Activated naive CD8-positive, alpha-beta T cell treated with anti-CD3 and anti-CD28 coated beads, Interleukin-2, amount 50 U/mL, for 24 hours (primary cell): Measurements from ENCODE around the gene MICALL2.
A peak's percentile ranks its signal among the peaks of the same experiment; 100 is the strongest.

Source experiments
- ATAC-seq: fragments of 150-1000 bp; cut with Tn5 transposase; one replicate; pipeline ENCODE4 v1.10.0; 2021
- DNase-seq: peaks from one replicate; pipeline ENCODE4 v3.0.0; 2021
- H3K27ac Mint-ChIP-seq: one replicate; pipeline ENCODE4 v1.8.0; 2021; ENCODE audit warnings: mild to moderate bottlenecking, mixed read lengths
- H3K27me3 Mint-ChIP-seq: one replicate; pipeline ENCODE4 v1.8.0; 2021; ENCODE audit warnings: mixed read lengths
- H3K36me3 Mint-ChIP-seq: one replicate; pipeline ENCODE4 v1.8.0; 2021; ENCODE audit warnings: low read depth, mixed read lengths
- H3K4me1 Mint-ChIP-seq: one replicate; pipeline ENCODE4 v1.8.0; 2021; ENCODE audit warnings: mixed read lengths
- H3K4me3 Mint-ChIP-seq: one replicate; pipeline ENCODE4 v1.8.0; 2021; ENCODE audit warnings: mild to moderate bottlenecking, moderate library complexity, mixed read lengths
- H3K9me3 Mint-ChIP-seq: one replicate; pipeline ENCODE4 v1.8.0; 2021; ENCODE audit warnings: mixed read lengths

MICALL2 gene

DNA sequence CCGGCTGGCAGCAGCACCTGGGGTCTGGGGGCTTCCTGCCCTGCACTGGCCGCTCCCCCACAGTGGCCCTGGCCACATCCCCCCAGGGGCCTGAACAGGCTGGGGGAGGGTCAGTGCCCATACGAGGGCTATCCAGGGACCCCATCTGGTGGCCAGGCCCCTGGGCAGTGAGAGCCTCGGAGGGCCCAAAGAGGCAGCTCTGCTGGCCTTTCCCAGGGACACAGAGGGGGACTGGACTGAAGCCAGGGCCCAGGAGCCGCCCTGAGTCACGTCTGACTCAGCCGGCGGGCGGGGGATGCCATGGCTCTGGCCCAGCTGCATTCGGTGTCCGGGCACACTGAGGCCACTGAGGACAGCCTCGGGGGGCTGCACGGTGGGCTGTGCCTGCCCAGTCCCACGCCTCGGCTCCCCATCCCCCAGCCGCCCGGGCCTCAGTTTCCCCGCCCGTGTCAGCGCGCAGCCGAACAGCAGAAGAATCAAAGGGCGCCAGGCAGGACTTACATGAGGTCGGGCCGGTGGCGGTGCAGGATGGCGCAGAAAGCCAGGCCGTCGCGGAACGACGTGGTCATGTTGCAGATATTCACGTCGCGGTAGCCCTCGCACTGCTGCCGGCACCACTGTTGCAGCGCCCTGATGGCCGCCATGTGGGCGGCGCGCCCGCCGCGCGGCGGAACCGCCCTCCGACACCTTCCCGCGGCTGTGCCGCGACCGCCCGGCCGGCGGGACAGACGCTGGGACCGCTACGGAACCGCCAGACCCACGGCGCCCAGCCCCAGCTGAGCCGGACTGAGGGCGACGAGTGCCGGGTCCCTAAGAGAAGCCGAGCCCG is at the start of gene MICALL2:
TSS of gene MICALL2 (minus strand) at position 788 of the 829 bp plus-strand sequence. CDS start at position 644, 144 bp downstream.
- no peaks in the 10 kb centered on the region for H3K9me3 Mint-ChIP-seq
- no peak within 1 kb of the TSS for H3K27ac Mint-ChIP-seq
- ATAC-seq, result peak; percentile 26
- no peaks in the 10 kb centered on the region for H3K36me3 Mint-ChIP-seq
- H3K4me3 Mint-ChIP-seq, result peak within 1 kb of the TSS; percentile 69
- DNase-seq, result peak; percentile 44
- peaks cover 1% of the 10 kb centered on the region for H3K27me3 Mint-ChIP-seq
- peaks cover 8% of the 10 kb centered on the region for H3K4me1 Mint-ChIP-seq

DNA sequence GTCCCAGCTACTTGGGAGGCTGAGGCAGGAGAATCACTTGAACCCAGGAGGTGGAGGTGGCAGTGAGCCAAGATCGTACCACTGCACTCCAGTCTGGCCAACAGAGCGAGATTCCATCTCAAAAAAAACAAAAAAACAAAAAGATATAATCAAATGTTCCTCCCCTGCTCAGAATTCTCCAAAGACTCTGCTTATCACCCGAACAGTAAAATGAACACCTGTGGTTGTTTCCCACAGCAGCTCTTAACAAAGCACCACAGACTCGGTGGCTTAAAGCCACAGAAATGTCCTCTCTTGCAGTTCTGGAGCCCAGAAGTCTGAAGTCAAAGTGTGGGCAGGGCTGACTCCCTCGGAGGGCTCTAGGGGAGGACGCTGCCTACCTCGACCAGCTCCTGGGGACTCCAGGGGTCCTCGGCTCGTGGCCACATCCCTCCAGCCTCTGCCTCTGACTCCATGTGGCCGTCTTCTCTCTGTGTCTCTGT is 49.0 kb upstream of the MICALL2 start:
- Mint-ChIP-seq H3K9me3 (no peaks in the 10 kb centered on the region), H3K4me1 (peaks cover 50% of the 10 kb centered on the region), H3K27ac (peak overlapping the region; percentile 70), H3K4me3 (no peak overlapping the region), H3K36me3 (no peaks in the 10 kb centered on the region), H3K27me3 (peaks cover 2% of the 10 kb centered on the region)
- ATAC-seq (no peak), DNase-seq (no peak)

DNA sequence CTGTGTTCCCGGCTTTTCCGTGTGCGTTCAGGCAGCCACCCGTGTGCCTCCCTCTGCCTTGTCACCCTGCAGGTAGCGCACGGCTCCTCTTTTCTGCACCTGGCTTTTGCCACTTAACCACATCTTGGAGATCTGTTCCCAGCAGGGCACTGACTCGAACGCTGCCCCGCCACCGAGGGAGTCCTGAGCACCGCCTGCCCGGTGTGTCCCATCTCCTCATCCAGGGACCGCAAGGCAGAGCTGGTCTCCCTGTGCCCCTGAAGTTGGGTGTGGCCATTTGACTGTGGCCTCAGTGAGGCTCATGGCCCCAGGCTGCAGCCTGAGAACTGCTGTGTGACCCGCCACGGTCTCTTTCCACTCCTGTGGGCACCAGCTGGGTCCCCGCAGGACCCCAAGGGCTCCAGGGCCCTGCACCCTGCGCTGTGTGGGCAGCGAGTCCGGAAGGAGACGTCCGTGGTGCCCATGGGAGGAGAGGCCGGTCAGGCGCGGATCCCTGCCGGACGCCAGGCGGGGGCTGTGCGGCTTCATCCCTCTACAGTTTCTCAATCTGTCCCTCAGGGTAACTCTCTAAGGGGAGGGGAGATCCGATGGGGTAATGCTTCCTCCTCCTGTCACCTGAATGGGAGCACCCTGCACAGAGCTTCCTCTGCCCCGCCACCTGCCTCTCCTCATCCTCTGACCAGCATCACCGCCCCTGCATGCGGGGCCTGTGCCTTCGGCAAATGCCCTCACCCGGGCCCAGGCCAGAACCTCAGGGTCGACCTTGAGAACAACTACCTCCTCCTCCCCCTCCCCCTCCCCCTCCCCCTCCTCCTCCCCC is 46.7 kb upstream of the MICALL2 start:
- Mint-ChIP-seq H3K9me3 (no peaks in the 10 kb centered on the region), H3K27ac (no peak overlapping the region), H3K4me3 (peak overlapping the region; percentile 87), H3K4me1 (peaks cover 45% of the 10 kb centered on the region), H3K27me3 (peaks cover 2% of the 10 kb centered on the region), H3K36me3 (peaks cover 7% of the 10 kb centered on the region)
- no peak for DNase-seq
- ATAC-seq, result no peak

DNA sequence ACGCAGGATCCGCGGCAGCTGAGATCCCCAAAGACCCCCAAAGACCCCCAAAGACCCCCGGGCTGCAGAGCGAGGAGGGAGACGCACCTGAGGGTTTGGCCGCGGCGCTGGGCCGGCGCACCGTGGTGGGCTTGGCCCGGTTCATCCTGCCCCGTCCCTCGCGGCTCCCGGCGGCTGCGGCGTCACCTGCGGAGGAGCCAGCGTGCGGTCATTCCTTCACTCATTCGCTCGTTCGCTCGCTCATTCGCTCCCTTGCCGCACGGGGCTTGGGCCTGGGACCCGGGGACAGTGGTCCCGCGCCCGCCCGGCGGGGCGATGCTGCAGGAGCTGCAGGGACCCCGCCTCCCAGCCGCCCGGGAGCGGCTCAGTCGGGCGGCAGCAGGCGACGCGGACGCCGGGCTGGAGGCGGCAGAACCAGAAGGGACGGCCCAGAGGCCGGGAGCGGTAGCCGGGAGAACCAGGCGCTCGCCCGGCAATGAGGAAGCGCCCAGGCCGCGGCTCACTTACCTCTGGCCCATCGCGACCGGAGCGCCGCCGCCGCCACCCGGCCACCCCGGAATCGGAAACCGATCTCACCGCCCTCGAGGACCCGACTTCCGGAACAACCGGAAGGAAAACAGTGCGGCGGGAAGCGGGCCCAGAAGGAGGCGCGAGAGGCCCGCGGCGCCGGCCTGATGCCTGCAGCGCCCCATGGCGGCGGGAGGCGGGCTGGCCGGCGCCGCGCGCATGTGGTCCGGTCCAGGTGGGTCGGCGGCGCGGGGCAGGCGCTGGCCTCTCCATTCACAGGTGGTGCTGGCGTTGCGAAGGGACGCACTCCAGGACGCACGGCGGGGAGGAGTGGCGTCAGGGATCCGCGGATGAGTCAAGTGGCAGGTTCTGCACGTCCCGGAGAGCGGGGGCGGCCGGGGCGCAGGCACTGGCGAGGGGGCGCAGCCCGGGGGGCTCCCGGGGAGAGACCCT is 44.8 kb upstream of the MICALL2 start, which contains the start of gene INTS1:
TSS of gene INTS1 (minus strand) at position 574 of the 960 bp plus-strand sequence. CDS start at position 145, 429 bp downstream.
- ATAC-seq, result peak; percentile 91
- peaks cover 46% of the 10 kb centered on the region for H3K4me1 Mint-ChIP-seq
- no peaks in the 10 kb centered on the region for H3K27me3 Mint-ChIP-seq
- no peaks in the 10 kb centered on the region for H3K9me3 Mint-ChIP-seq
- H3K4me3 Mint-ChIP-seq, result peak within 1 kb of the TSS; percentile 87
- peak within 1 kb of the TSS; percentile 90 for H3K27ac Mint-ChIP-seq
- peaks cover 9% of the 10 kb centered on the region for H3K36me3 Mint-ChIP-seq
- DNase-seq, result peak; percentile 91

DNA sequence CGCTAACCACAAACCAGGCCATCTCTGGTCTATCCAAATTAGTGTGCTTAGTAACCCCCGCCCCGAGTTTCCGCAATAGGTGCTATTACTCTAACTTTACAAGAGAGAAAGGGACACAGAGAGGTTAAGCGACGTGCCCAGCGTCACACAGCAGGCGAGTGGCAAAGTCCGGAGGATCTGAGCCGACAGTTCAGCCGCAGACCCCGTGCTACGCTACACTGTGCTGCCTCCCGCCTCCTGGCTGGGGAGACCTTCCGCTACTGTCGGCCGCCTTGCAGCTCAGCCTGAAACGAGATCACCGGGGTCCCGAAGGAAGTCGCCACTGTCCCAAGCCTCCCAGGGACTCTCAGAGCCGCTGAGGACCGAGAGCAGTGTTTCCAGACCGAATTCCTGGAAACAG is 44.1 kb upstream of the MICALL2 start:
- H3K27ac Mint-ChIP-seq, result peak overlapping the region; percentile 59
- peak overlapping the region; percentile 87 for H3K4me3 Mint-ChIP-seq
- H3K27me3 Mint-ChIP-seq, result no peaks in the 10 kb centered on the region
- H3K9me3 Mint-ChIP-seq, result no peaks in the 10 kb centered on the region
- no peak for DNase-seq
- H3K36me3 Mint-ChIP-seq, result peaks cover 9% of the 10 kb centered on the region
- ATAC-seq, result no peak
- H3K4me1 Mint-ChIP-seq, result peaks cover 44% of the 10 kb centered on the region

DNA sequence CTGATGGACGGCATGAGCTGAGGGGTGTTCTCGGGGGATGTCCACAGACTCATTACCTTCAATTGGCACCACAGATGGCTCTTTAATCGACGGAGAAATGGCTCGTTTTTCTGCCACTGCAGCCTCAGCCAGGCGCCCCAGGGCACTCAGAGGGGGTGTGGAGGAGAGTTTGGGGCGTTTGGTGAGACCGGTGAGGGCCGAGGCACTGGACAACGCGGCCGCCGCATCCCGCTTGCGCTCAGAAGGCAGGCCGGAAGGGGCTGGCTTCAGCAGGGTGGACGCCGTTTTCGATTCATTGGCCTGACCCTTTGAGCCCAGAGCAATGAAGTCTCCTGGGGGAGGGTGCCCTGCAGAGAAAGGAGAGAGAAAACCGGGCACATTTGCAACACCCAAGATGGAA is 43.6 kb upstream of the MICALL2 start:
- Mint-ChIP-seq H3K36me3 (peaks cover 9% of the 10 kb centered on the region), H3K4me3 (peak overlapping the region; percentile 87), H3K27me3 (no peaks in the 10 kb centered on the region), H3K4me1 (peaks cover 41% of the 10 kb centered on the region), H3K27ac (peak overlapping the region; percentile 59), H3K9me3 (no peaks in the 10 kb centered on the region)
- DNase-seq (no peak), ATAC-seq (no peak)

DNA sequence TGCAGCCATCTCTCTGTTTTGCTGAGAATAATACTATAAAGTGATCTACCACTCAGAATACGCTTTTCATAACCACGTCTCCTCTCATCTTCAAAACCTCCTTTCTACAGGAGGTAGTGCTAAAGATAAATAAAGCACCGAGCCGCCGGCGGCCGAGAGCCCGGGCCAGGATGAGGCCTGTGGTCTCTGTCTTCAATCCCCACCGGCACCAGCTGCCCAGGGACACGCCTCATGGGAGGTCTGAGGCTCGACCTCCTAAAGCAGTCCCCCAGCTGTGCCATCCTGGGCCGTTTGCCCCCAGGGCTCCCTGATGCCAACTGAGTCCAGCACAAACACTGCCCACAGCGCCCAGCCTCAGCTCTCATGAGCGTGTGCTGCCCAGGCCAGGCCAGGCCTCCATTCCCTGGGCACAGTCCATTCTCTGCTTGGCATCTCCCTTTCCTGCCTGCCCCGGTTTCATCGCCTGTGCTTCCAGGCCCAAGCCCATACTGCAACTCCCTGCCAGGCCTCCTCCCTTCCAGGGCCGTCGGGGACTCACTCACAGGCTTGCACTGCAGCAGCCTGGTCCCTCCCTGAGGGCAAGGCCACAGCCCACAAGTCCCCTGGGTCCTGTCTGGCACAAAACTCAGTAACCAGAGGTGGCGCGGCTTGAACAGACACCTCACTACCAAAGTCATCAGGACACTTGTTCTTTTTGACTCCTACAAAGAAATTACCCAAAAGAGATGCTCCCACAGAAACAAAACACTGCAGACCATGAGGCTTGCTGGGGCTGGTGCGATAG is 42.4 kb upstream of the MICALL2 start:
- peaks cover 34% of the 10 kb centered on the region for H3K4me1 Mint-ChIP-seq
- ATAC-seq (no peak), DNase-seq (no peak)
- H3K36me3 Mint-ChIP-seq, result peaks cover 9% of the 10 kb centered on the region
- peak overlapping the region; percentile 46 for H3K27ac Mint-ChIP-seq
- H3K9me3 Mint-ChIP-seq, result no peaks in the 10 kb centered on the region
- peak overlapping the region; percentile 87 for H3K4me3 Mint-ChIP-seq
- no peaks in the 10 kb centered on the region for H3K27me3 Mint-ChIP-seq

DNA sequence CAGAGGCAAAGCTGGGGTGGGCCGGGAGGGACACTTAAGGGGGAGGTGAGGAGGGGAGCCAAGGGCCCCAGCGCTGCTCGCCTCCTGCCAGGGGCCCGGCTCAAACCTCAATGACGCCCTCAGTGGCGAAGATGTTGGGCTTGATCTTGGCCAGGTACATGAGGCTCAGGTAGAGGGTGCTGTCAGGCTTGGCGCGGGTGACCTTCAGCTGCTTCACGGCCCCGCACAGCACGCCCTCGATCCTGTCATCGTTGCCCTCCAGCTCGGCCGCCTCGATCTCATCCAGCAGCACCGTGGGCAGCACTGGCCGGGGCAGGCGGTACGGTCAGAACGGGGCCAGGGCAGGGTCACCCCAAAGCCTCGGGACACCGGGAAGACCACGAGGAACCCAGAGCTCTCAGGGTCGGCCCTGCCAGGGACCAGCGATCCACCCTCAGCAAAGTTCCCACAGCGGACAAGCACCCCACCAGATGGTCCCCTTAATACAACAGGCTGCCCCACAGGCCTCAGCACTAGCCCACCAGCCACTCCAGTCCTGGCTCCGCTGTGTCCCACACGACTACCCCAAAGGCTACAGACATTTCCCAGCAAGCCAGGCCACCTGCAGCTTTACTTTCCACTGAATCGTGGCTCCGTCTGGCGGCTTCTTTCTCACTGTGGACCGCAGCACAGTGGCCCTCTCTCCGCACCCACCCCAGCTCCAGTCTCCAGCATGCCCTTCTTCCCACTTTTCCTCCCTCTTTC is 41.0 kb upstream of the MICALL2 start:
- Mint-ChIP-seq H3K27me3 (no peaks in the 10 kb centered on the region), H3K4me1 (peaks cover 24% of the 10 kb centered on the region), H3K27ac (no peak overlapping the region), H3K4me3 (no peak overlapping the region), H3K9me3 (no peaks in the 10 kb centered on the region), H3K36me3 (peaks cover 9% of the 10 kb centered on the region)
- DNase-seq (no peak), ATAC-seq (no peak)

DNA sequence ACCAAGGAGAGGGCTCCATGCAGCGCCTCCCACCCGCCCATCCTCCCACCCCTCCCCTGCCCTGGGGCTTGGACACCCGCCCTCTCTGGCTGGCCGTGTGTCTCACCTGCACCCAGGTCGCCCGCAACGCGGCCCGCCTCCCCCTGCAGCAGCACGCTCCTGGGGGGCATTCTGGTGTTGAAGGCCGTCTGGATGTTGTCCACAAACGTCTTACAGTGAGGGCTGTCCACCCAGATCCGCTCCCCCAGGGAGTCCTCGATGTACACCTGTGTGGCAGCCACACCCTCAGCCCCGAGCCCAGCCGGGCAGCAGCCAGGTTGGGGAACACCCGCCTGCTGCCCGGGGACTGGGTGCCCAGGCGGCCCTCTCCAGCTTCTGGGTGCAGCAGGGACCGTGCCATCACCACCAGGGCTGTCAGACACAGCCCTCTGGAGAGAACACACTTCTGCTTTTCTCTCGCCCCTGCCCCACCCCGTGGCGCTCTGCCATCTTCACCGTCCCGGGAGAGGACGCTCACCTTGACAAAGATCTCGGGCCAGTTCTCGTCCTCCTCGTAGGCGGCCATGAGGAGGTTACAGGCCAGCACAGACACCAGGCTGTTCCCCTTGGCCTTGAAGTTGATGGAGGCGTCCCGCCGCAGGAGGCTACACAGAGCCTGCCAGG is 40.2 kb upstream of the MICALL2 start:
- Mint-ChIP-seq H3K27ac (no peak overlapping the region), H3K27me3 (no peaks in the 10 kb centered on the region), H3K4me3 (no peak overlapping the region), H3K36me3 (peaks cover 9% of the 10 kb centered on the region), H3K4me1 (peaks cover 20% of the 10 kb centered on the region), H3K9me3 (no peaks in the 10 kb centered on the region)
- ATAC-seq (no peak), DNase-seq (no peak)

DNA sequence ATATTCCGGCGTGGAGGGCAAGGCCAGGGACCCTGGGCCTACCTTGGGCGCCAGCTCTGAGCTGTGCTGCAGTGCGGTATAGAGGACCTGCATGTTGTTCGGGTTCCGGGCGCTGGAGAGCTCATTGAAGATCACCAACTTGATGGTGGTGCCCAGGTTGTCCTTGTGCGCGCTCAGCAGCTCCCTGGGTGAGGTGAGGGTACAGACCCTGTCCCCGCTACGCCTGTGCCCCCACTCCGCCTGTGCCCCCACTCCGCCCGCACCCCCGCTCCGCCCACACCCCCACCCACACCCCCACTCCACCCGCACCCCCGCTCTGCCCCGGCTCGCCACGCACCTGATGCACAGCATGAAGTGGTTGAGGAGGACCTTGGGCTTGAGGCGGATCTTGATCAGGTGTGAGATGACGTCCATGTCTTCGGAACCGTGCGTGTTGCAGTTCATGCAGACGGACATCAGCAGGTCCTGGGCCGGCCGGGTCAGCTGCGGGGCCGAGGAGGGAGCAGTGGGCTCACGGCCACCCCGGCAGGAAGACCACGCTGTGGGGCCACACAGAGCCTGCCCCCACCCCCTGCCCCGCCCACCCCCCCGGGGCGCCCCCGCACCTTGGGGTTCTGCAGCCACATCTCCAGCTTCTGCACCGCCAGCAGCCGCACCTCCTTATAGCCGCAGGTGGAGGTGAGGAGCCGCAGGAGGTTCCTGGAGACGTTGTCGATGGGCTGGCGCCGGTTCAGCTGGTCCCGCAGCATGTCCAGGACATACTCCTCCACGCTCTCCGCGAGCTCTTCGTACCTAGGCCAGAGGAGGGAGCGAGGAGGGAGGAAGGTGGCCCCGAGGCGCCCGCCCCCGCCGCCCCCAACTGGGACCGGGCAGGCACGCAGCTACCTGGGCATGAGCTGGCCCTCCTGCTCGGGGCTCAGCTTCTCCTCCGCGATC is 39.4 kb upstream of the MICALL2 start:
- H3K36me3 Mint-ChIP-seq, result peaks cover 9% of the 10 kb centered on the region

DNA sequence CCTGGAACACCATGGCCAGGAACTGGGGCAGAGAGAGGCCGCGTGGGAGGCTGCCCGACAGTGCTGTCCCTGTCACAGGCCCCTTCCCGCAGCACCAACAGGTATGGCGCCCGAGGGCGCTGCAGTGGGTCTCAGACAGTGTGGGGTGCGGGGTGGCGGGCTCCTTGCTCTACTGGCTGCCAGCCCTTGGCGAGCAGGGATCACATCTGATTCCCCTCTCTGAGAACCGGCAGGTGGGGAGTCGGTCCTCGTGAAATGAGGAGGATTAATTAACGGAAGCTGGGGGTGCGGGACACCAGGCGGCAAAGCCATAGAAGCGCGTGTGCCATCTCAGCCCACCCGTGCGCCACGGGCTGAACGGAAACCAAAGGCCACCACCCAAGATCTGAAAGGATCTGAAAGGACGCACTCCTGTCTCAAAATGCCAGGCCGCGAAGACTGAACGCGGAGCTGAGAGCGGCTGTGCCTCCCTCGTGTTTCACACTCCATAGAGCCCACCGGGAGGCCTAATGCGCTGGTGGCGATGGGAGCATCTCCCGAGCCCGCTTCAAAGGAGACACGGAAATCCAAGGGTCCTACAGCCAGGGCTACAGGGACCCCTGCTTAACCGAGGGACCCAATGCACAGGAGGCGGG is 38.1 kb upstream of the MICALL2 start:
- Mint-ChIP-seq H3K4me3 (no peak overlapping the region), H3K9me3 (no peaks in the 10 kb centered on the region), H3K27ac (no peak overlapping the region), H3K4me1 (peaks cover 11% of the 10 kb centered on the region), H3K36me3 (peaks cover 11% of the 10 kb centered on the region), H3K27me3 (no peaks in the 10 kb centered on the region)
- ATAC-seq (no peak), DNase-seq (no peak)

More for the DNA sequence above, 39.4 kb upstream of the MICALL2 start:
- no peaks in the 10 kb centered on the region for H3K27me3 Mint-ChIP-seq
- H3K9me3 Mint-ChIP-seq, result no peaks in the 10 kb centered on the region
- H3K4me3 Mint-ChIP-seq, result no peak overlapping the region
- H3K27ac Mint-ChIP-seq, result no peak overlapping the region
- peaks cover 19% of the 10 kb centered on the region for H3K4me1 Mint-ChIP-seq
- DNase-seq, result no peak
- ATAC-seq, result no peak
